ENCODE data around the gene NUP93. TPM values are rescaled to one million over a fixed set of nuclear protein-coding genes. Genes with fewer than 3 reads are reported as not detected.

The NUP93 gene
- total RNA-seq, 5 donors from 2014 or later (not counting 1 experiment from before 2014, with no cell fraction given): 52.6 to 72.4 (median 60.5) TPM

- DNase-seq (no peak), ATAC-seq (replicated peaks in 1 of 4) (no peak)
- Mint-ChIP-seq H3K27ac (no peak overlapping the region), H3K4me1 (no peaks in the 10 kb centered on the region), H3K9me3 (no peaks in the 10 kb centered on the region), H3K36me3 (peaks cover 22% of the 10 kb centered on the region), H3K27me3 (no peaks in the 10 kb centered on the region), H3K4me3 (no peak overlapping the region)
- H3K4me3 ChIP-seq (ENCODE audit: control insufficient read depth in 1 of 2, extremely low read depth in 1 of 2, low read length in 1 of 2): no peak overlapping the region
- POLR2A ChIA-PET: no interaction called here
- CTCF ChIA-PET: interaction anchor here in 1 of 2 donors (0.5 kb wide), 1 partner anchor 21 kb away, joined by 3 read pairs; no protein-coding TSS in a partner anchor
- H3K27ac ChIP-seq (ENCODE audit: low read length): no peak overlapping the region
- H3K27me3 ChIP-seq (replicated peaks in 1 of 2; ENCODE audit: control insufficient read depth in 2 of 2, extremely low read depth in 1 of 2, insufficient read depth in 2 of 2, low read length in 1 of 2): no peaks in the 10 kb centered on the region
- H3K9me3 ChIP-seq: no peaks in the 10 kb centered on the region
- H3K4me1 ChIP-seq (ENCODE audit: control insufficient read depth in 1 of 2, extremely low read depth in 1 of 2, insufficient read depth in 2 of 2, low read length in 2 of 2): no peaks in the 10 kb centered on the region
- H3K36me3 ChIP-seq (ENCODE audit: control insufficient read depth in 2 of 2, extremely low read depth in 1 of 2, insufficient read depth in 1 of 2, low read length in 1 of 2): peaks cover 0 to 22% of the 10 kb centered on the region in 2 donors
These were observed 85.8 kb downstream of the NUP93 start for GRCh38 chr16:56815721-56816120.

- Histone ChIP-seq H3K36me3 (ENCODE audit: control insufficient read depth in 2 of 2, extremely low read depth in 1 of 2, insufficient read depth in 1 of 2, low read length in 1 of 2) (peaks cover 4 to 34% of the 10 kb centered on the region in 2 donors), H3K27me3 (replicated peaks in 1 of 2; ENCODE audit: control insufficient read depth in 2 of 2, extremely low read depth in 1 of 2, insufficient read depth in 2 of 2, low read length in 1 of 2) (no peaks in the 10 kb centered on the region), H3K4me3 (ENCODE audit: control insufficient read depth in 1 of 2, extremely low read depth in 1 of 2, low read length in 1 of 2) (no peak overlapping the region), H3K4me1 (ENCODE audit: control insufficient read depth in 1 of 2, extremely low read depth in 1 of 2, insufficient read depth in 2 of 2, low read length in 2 of 2) (no peaks in the 10 kb centered on the region), H3K27ac (ENCODE audit: low read length) (no peak overlapping the region), H3K9me3 (no peaks in the 10 kb centered on the region)
- POLR2A ChIA-PET: interaction anchor here in 1 of 2 donors (0.6 kb wide), 1 partner anchor 276 kb away, joined by 3 read pairs; no protein-coding TSS in a partner anchor
- Mint-ChIP-seq H3K9me3 (no peaks in the 10 kb centered on the region), H3K27me3 (no peaks in the 10 kb centered on the region), H3K4me3 (no peak overlapping the region), H3K36me3 (peaks cover 32% of the 10 kb centered on the region), H3K4me1 (no peaks in the 10 kb centered on the region), H3K27ac (no peak overlapping the region)
- ATAC-seq (replicated peaks in 1 of 4) (no peak), DNase-seq (no peak)
- CTCF ChIA-PET: no interaction called here
These were observed 87.1 kb downstream of the NUP93 start for GRCh38 chr16:56817056-56817455.

GRCh38 chr16:56817938-56818337 is 88.0 kb downstream of the NUP93 start:
- CTCF ChIA-PET: no interaction called here
- H3K27me3 Mint-ChIP-seq: no peaks in the 10 kb centered on the region
- no peaks in the 10 kb centered on the region for H3K27me3 ChIP-seq (replicated peaks in 1 of 2; ENCODE audit: control insufficient read depth in 2 of 2, extremely low read depth in 1 of 2, insufficient read depth in 2 of 2, low read length in 1 of 2)
- POLR2A ChIA-PET: no interaction called here
- no peaks in the 10 kb centered on the region for H3K9me3 ChIP-seq
- no peaks in the 10 kb centered on the region for H3K9me3 Mint-ChIP-seq
- peaks cover 4 to 39% of the 10 kb centered on the region in 2 donors for H3K36me3 ChIP-seq (ENCODE audit: control insufficient read depth in 2 of 2, extremely low read depth in 1 of 2, insufficient read depth in 1 of 2, low read length in 1 of 2)
- no peak overlapping the region for H3K27ac Mint-ChIP-seq
- H3K4me1 Mint-ChIP-seq: no peaks in the 10 kb centered on the region
- WGBS (ENCODE audit: insufficient coverage): no CpG with 5 or more reads among the region's 1 CpG
- H3K4me3 Mint-ChIP-seq: no peak overlapping the region
- ATAC-seq (replicated peaks in 1 of 4): no peak
- no peaks in the 10 kb centered on the region for H3K4me1 ChIP-seq (ENCODE audit: control insufficient read depth in 1 of 2, extremely low read depth in 1 of 2, insufficient read depth in 2 of 2, low read length in 2 of 2)
- H3K4me3 ChIP-seq (ENCODE audit: control insufficient read depth in 1 of 2, extremely low read depth in 1 of 2, low read length in 1 of 2): no peak overlapping the region
- no peak overlapping the region for H3K27ac ChIP-seq (ENCODE audit: low read length)
- H3K36me3 Mint-ChIP-seq: peaks cover 35% of the 10 kb centered on the region
- no peak for DNase-seq

GRCh38 chr16:56823081-56823733 is 93.3 kb downstream of the NUP93 start:
- Histone ChIP-seq H3K27me3 (replicated peaks in 1 of 2; ENCODE audit: control insufficient read depth in 2 of 2, extremely low read depth in 1 of 2, insufficient read depth in 2 of 2, low read length in 1 of 2) (no peaks in the 10 kb centered on the region), H3K27ac (ENCODE audit: low read length) (no peak overlapping the region), H3K36me3 (ENCODE audit: control insufficient read depth in 2 of 2, extremely low read depth in 1 of 2, insufficient read depth in 1 of 2, low read length in 1 of 2) (peaks cover 4 to 57% of the 10 kb centered on the region in 2 donors), H3K4me1 (ENCODE audit: control insufficient read depth in 1 of 2, extremely low read depth in 1 of 2, insufficient read depth in 2 of 2, low read length in 2 of 2) (peaks cover 0 to 6% of the 10 kb centered on the region in 2 experiments), H3K4me3 (ENCODE audit: control insufficient read depth in 1 of 2, extremely low read depth in 1 of 2, low read length in 1 of 2) (no peak overlapping the region), H3K9me3 (no peaks in the 10 kb centered on the region)
- no peak for ATAC-seq (replicated peaks in 1 of 4)
- WGBS (ENCODE audit: insufficient coverage): 97% methylated on average over 5 of the region's 12 CpGs
- ChIA-PET CTCF (no interaction called here), POLR2A (no interaction called here)
- Mint-ChIP-seq H3K27ac (no peak overlapping the region), H3K9me3 (no peaks in the 10 kb centered on the region), H3K27me3 (no peaks in the 10 kb centered on the region), H3K36me3 (peaks cover 48% of the 10 kb centered on the region), H3K4me3 (no peak overlapping the region), H3K4me1 (peaks cover 0 to 5% (median 0%) of the 10 kb centered on the region in 3 donors)
- DNase-seq: no peak

GRCh38 chr16:56824331-56824730 is 94.4 kb downstream of the NUP93 start:
- H3K36me3 ChIP-seq (ENCODE audit: control insufficient read depth in 2 of 2, extremely low read depth in 1 of 2, insufficient read depth in 1 of 2, low read length in 1 of 2): peaks cover 4 to 47% of the 10 kb centered on the region in 2 donors

GRCh38 chr16:56824804-56825203 is 94.9 kb downstream of the NUP93 start:
- no peak overlapping the region for H3K27ac ChIP-seq (ENCODE audit: low read length)
- Mint-ChIP-seq H3K36me3 (peaks cover 57% of the 10 kb centered on the region), H3K9me3 (no peaks in the 10 kb centered on the region), H3K4me3 (no peak overlapping the region), H3K27ac (no peak overlapping the region), H3K27me3 (no peaks in the 10 kb centered on the region), H3K4me1 (peaks cover 0 to 5% (median 0%) of the 10 kb centered on the region in 3 donors)
- POLR2A ChIA-PET: no interaction called here
- WGBS (ENCODE audit: insufficient coverage): no CpG with 5 or more reads among the region's 3 CpGs
- peaks cover 0 to 6% of the 10 kb centered on the region in 2 experiments for H3K4me1 ChIP-seq (ENCODE audit: control insufficient read depth in 1 of 2, extremely low read depth in 1 of 2, insufficient read depth in 2 of 2, low read length in 2 of 2)
- no peak for ATAC-seq (replicated peaks in 1 of 4)
- H3K27me3 ChIP-seq (replicated peaks in 1 of 2; ENCODE audit: control insufficient read depth in 2 of 2, extremely low read depth in 1 of 2, insufficient read depth in 2 of 2, low read length in 1 of 2): no peaks in the 10 kb centered on the region
- peaks cover 4 to 42% of the 10 kb centered on the region in 2 donors for H3K36me3 ChIP-seq (ENCODE audit: control insufficient read depth in 2 of 2, extremely low read depth in 1 of 2, insufficient read depth in 1 of 2, low read length in 1 of 2)
- DNase-seq: no peak
- no peaks in the 10 kb centered on the region for H3K9me3 ChIP-seq
- CTCF ChIA-PET: interaction anchor here in 1 of 2 donors (0.6 kb wide), 1 partner anchor 41 kb away, joined by 3 read pairs; no protein-coding TSS in a partner anchor
- no peak overlapping the region for H3K4me3 ChIP-seq (ENCODE audit: control insufficient read depth in 1 of 2, extremely low read depth in 1 of 2, low read length in 1 of 2)

More at GRCh38 chr16:56824331-56824730, 94.4 kb downstream of the NUP93 start:
- no peaks in the 10 kb centered on the region for H3K27me3 Mint-ChIP-seq
- Histone ChIP-seq H3K27me3 (replicated peaks in 1 of 2; ENCODE audit: control insufficient read depth in 2 of 2, extremely low read depth in 1 of 2, insufficient read depth in 2 of 2, low read length in 1 of 2) (no peaks in the 10 kb centered on the region), H3K27ac (ENCODE audit: low read length) (no peak overlapping the region), H3K4me1 (ENCODE audit: control insufficient read depth in 1 of 2, extremely low read depth in 1 of 2, insufficient read depth in 2 of 2, low read length in 2 of 2) (peaks cover 0 to 6% of the 10 kb centered on the region in 2 experiments), H3K9me3 (no peaks in the 10 kb centered on the region), H3K4me3 (ENCODE audit: control insufficient read depth in 1 of 2, extremely low read depth in 1 of 2, low read length in 1 of 2) (no peak overlapping the region)
- peaks cover 55% of the 10 kb centered on the region for H3K36me3 Mint-ChIP-seq
- ATAC-seq (replicated peaks in 1 of 4) (no peak), DNase-seq (no peak)
- peaks cover 0 to 5% (median 0%) of the 10 kb centered on the region in 3 donors for H3K4me1 Mint-ChIP-seq
- no peaks in the 10 kb centered on the region for H3K9me3 Mint-ChIP-seq
- no peak overlapping the region for H3K27ac Mint-ChIP-seq
- WGBS (ENCODE audit: insufficient coverage): no CpG with 5 or more reads among the region's 3 CpGs
- H3K4me3 Mint-ChIP-seq: no peak overlapping the region
- ChIA-PET CTCF (interaction anchor here in 1 of 2 donors (0.6 kb wide), 1 partner anchor 40 kb away, joined by 3 read pairs; no protein-coding TSS in a partner anchor), POLR2A (no interaction called here)

Measured in T-cell (primary cell).